Stimulated activated CD8-positive, alpha-beta memory T cell treated with anti-CD3 and anti-CD28 coated beads, Interleukin-7, amount 100 ng/mL, for 48 hours (primary cell): Measurements from ENCODE around the gene SMYD3.
A peak's percentile ranks its signal among the peaks of the same experiment; 100 is the strongest.
"Not testable (repeated sequence)": the region's sequence is repeated elsewhere in the genome, so short reads cannot be mapped to it uniquely, and the experiment has no call there.

Experiments
- DNase-seq, 2 donors: peaks; one replicate each; pipeline ENCODE4 v3.0.0-alpha.2; 2020; ENCODE audit warnings: low read depth in 1 of 2; ENCODE audit errors: extremely low read depth in 1 of 2

SMYD3 gene

DNA sequence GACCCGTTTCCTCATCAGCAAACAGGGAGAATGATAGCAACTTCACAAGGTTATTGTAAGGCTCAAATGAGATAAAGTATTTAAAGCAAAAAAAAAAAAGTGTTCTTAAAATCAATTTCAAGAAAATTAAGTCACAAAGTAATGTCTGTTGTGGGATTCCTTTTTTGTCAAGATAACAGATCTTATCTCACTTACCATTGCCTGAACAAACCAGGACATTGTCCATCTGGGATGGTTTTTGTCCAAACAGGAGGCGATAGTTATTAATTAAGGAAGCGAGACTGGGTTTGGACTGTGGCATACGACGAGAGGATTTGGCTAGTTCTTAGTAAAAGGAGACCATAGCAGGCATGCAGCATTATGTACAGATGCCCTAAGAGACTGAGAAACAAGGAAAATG is 458.4 kb downstream of the SMYD3 start:
- DNase-seq = no peak

DNA sequence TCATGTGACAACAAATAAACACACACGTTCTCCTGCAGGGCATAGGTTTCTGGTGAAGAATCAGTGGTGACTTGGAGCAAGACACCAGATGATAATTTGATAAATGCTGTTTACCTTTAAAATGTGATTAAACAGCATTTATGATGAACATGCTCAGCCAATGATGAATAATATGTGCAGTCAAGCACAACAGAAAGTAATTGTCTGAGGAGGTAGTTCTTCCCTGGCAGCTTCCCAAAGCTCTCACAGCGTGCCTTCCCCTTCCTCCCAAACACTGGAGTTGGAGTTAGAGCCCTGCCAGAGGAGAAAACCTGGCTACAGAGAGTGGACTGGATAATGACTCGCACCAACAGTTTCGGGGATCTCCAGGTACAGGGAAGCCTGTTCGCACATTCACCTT is 463.5 kb downstream of the SMYD3 start:
- no peak for DNase-seq

DNA sequence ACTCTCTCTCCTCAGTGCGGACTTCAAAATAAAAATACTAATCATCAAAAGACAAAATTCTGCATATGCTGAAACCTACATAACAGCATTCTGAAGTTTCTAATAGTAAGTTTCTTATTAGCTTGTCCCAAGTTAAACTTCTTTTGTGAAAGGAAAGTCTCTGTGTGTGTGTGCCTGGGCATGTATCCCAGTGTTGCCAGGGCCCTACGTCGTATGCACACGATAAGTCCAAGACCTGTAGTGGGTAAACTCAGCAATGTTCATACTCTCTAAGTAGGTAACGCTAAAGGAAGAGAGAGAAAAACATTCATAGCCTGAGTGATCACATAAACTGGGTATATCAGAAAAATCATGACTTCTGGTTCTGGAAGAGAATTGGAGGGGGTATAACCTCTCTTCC is 465.7 kb downstream of the SMYD3 start:
- DNase-seq = no peak

DNA sequence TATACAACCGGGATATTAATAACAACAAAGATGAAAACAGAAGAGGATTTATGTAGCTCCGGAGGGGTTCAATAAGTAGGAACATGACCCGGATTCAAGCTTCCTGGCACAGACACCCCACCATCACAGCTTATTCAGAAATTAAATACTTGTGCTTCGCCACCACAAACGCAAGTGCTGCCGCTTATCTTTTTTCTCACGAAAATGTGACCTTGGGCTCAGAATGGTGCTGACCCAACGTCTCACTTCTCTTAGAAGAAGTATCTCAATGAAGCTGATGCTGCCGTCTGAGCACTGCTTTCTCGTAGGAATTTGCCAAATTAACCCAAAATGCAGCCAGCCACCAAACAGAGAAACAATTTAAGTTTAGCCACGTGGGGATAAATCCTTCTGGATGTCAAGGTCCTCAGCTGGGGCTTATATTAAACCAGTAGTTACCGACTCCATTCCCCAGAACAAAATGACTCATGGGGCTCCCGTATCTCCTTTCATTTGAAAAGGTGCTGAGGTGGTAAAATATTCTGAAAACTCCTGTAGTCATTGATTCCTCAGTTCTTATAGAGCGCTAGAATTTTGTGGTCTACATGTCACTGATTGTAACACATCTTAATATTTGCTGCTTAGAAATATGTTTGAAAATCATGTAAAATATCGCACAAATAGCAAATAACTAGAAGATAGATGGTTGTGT is 466.7 kb downstream of the SMYD3 start:
- no peak for DNase-seq

DNA sequence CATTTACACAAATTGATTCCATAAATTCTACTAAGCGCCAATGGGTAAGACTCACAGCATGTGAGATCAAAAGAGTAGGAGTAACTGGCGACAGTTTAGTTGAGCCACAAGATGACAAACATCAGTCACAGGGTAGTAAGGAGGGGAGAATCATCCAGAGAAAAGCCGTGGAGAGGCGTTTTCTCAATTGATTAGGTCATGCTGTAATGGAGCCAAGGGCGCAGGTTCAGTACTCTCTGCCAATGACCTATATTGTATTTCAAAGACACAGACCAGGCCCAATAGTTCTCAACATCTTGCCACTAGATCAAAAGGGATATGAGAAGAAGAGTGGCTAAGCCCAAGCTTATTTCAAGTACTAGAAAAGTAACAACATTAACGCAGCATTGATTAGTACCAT is 467.5 kb downstream of the SMYD3 start:
- no peak for DNase-seq

DNA sequence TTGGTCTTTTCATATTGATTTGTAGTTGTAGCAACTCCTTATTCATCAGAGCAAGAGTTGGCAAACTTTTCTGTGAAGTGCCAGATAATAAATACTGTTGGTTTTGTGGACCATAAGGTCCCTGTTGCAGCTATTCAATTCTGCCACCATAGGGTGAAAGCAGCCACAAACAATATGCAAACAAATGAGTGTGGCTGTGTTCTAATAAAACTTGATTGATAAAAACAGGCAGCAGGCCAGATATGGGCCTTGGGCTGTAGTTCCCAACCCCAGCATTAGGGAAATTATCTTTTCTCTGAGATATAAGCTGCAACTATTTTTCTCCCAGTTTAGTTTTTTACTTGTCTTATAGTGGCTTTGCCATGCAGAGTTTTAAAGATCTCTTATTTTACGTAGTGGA is 469.2 kb downstream of the SMYD3 start:
- DNase-seq = no peak

DNA sequence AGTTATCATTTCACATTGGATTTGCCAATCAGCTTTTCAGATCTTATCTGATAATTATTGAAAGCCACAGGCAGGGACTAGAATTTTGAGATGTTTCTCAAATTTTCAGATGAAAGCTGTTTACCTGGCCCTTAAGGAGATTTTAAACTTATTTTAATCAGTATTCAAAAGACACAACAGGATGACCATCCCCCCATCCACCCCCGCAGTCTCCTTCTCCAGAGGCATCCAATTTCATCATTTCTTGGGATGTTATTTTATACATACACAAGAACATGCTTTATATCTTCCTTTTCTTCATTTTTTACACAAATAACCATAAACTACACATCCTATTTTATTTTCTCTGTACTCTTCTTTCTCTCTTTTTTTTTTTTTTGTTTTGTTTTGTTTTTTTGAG is 470.9 kb downstream of the SMYD3 start:
- DNase-seq = no peak

DNA sequence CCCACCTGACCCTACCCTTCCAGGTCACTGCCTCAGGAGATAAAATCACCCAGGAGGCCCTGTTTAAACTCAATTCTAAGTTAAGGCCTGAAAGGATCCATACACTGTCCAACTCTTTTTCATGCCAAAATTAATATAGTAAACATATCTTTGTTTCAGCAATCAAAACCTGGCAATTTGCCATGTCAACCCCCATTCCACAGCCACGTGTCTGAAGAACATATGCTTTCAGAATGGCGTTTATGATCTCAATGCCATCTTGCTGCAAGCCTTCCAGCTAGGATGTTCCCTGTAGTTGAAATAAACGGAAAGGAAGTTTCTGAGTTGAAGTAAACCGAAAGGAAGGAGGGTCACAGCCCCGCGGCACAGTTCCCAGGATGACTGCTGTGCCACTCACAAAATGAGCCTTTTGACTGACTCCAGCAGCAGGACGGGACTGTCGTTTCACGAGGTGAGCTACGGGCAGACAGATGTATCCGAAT is 472.0 kb downstream of the SMYD3 start:
- DNase-seq = no peak

DNA sequence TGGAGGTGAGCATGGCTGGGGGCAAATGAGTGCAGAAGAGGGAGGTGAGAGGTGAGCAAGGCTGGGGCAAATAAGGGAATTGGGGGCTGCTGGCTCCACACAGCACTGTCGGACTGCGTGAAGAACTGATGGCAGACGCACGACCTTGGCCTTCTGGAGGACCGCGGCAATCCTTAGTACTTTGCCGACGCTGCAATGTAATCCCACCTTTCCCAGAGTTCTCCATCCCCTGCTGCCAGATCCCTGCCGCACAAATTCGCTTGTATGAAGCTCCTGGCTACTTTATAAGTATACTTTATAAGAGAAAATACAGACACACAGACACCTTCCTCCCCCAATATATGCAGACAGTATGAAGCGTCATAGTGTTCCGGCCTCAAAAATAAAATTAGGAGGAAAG is 472.4 kb downstream of the SMYD3 start:
- DNase-seq = no peak

DNA sequence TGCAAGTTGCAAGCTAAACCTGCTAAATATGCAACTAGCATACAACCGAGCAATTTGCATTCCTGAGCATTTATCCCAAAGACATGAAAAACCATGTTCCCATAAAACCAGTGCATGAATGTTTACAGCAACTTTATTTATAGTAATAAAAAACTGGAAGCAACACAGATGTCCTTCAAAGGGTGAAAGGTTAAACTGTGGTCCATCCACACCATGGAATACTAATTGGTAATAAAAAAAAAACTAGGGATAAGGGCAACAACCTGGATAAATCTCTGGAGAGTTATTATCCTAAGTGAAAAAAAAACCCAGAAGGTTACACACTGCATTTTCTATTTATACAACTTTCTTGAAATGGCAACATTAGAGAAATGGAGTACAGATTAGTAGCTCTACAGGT is 474.1 kb downstream of the SMYD3 start:
- no peak for DNase-seq

DNA sequence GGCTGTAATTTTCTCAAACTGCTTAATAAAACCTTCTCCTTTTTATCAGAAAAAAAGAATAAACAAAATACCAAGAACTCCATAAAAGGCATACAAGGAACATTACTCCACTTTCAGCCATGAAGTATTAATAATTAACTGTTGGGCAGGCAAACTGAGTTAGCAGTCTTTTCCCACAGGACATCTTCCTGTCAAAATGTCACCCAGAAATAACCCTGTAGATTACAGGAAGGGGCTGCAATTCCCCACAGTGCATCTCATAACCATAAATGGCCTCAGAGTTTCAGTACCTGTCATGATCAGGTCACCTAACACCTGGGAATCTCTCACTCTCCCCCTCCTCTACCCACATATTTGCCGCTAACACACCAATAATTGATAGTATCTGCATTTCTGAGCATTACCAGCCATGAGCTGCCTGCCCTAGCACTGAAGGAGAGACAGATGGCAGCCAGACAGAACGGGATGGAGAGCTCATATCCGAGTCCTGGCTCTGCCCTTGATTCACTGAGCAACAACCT is 475.0 kb downstream of the SMYD3 start:
- no peak for DNase-seq

DNA sequence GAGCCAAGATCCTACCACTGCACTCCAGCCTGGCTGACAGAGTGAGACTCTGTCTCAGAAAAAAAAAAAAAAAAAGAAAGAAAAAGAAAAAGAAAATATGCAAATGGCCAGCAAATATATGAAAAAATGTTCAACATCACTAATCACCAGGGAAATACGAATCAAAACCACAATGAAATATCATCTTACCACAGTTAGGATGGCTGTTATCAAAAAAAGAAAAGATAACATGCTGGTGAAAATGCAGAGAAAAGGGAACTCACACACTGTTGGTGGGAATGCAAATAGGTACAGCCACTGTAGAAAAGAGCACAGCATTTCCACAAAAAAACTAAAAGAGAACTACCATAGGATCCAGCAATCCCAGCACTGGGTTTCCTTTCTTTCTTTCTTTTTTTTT is 477.5 kb downstream of the SMYD3 start:
- DNase-seq = no peak

DNA sequence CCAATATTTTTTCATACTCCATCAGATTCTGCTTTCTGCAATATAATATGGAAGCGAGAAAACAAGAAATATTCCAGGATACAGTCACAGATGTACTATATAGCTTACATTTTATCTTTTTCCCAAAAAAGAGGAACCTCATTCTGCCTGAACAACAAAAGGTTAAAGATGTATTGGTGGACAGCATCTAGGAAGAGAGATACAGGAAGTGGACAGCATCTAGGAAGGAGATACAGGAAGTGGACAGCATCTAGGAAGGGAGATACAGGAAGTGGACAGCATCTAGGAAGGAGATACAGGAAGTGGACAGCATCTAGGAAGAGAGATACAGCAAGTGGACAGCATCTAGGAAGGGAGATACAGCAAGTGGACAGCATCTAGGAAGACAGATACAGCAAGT is 483.0 kb downstream of the SMYD3 start:
- not testable (repeated sequence) for DNase-seq

DNA sequence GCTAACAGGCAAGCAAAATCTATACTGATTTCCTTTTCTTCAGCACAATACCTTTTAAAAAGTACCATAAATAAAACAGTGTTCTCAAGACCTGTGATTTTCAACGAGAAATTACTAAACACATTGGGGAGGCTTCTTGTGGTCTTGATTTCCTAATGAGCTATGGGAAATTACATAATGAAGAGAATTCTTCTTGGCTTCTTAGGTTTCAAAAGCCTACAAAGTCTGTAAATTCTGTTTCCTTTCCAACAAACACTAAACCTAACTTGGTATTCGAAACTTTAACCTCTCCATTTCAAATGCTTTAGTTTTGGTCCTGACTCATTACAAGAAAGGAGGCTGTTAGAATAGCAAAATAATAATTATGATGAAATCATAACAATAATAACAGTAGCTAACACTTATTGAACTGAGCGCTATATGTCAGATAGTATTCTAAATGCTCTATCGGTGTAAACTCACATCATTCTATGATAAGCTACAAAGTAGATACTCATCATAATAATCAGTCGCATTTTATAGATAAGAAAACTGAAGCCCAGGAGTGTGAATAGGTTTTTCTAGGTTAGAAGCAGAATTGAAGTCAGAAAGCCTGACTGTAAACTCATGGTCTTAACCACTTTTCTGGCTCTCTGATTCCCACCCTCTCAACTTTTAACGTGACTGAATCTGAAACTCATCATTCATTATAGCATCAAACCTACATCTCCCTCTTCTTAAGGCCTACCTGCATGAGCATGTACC is 486.7 kb downstream of the SMYD3 start:
- no peak for DNase-seq

DNA sequence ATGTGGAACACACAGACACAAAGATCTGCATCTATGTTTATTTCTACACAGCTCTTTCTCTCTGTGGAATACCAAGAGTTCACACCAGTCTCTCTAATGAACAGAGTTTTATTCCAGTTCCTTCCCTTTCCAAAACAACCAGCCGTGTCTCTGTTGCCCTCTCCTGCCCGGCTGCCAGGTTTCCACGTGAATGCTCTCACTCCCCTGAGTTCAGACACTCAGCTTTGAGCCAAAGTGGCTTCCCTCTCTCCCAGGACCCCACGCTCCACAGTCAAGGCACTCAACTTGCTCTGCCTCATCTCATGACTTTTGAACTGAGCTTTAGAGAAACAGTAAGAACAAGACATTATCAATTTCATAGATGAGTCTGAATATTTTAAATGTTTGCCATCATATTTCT is 488.9 kb downstream of the SMYD3 start:
- no peak for DNase-seq

DNA sequence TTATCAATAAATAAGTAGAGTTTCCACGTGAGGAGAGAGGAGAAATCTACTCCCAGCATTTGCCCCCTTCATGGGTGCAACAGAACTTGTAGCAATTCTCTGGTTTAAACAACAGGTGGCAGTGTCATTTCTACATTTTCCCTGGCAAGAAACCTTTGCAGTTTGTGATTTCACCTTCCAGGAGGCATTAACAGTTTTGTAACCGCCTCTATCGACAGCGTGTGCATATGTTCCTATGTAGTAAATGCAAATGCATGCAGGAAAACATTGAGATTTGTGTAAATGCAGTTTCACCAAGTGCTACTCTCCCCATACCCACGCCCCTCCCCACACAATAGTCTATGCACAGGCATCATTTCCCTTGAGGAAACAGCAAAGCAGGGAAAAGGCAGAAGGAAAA is 494.7 kb downstream of the SMYD3 start:
- DNase-seq = no peak

DNA sequence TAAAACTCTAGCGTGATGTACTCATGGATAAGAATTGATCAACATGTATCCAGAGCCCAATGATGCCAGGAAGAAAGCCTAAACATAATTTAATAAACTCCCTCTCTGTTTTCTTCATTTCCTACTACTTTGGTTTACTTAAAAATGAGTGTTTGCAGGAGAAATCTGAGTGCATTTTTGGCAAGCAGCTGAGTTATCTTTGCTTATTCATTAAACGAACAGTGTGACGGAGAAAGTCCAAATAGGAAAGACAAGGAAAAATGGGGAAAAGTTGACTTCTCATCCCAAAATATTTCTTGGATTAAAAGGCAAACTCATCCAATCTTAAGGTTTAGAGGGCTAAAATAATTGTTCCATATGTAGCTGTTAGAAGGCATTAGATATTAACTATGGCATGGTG is 496.7 kb downstream of the SMYD3 start:
- no peak for DNase-seq

DNA sequence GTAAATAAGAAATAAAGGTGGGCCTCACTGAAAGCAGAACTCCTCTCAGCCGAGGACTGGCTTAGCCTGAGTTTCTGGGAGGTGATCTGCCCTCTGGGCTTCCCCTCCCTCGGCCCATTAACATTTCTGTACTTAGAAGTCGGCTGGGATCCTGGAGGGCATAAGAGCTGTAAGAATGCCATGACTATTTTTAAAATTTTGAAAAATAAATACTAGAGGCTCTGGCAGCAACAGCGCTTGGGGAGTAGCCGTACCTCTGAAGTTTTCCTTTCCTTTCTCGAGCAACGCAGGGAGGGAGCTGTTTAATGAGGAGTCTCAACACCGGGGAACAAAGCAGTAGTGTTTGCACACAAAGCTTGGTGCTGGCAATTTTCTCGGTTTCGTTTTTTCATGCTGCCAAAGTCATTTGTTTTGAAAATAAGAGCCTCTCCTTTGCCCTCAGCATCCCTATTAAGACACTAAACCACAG is 498.7 kb downstream of the SMYD3 start:
- no peak for DNase-seq

DNA sequence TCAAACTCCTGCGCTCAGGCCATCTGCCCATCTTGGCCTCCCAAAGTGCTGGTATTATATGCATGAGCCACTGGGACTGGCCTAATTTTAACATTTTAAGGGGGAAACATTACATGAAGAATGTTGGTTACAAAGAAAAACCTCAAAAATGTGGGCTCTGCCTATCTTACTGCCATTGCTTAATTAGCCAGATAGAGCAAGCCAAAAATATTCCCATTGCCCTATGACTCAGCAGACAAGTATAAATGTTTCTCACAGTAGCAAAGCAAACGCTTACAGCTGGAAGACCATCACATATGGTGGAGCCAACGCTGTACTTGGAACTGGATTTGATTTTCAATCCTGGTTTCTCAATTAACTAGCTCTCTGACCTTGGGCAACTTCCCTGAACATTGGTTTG is 502.0 kb downstream of the SMYD3 start:
- no peak for DNase-seq

DNA sequence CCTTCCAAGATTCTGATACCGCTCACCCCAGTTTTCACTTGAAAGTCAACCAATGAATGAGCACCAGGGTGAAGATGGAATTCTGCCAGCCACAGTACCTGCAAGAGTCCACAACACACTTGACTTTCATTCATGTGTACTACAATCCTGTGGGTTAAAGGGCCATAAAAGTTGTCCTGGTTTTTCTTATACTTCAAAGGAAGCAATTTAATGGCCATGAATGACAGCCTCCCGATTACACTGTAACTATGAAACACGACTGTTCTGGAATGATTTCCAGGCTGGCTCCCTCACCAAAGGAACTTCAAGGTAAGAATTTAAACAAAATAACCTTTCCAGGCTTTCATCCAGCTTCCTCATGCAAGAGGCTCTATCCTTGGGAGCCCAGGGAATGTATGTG is 502.8 kb downstream of the SMYD3 start:
- DNase-seq = no peak

DNA sequence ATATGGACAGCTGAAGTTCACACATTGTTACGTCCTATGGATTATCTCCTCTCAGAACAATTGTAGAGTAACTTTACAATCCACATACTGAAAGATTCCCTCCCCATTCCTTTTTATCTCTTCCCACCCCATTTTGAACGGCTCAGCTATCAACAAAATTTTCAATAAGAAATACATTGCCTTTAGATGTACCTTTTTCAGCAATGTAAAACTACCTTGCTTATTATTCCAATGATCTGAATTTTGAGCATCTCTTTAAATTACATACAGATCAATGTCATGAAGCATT is 503.7 kb downstream of the SMYD3 start:
- DNase-seq = no peak

DNA sequence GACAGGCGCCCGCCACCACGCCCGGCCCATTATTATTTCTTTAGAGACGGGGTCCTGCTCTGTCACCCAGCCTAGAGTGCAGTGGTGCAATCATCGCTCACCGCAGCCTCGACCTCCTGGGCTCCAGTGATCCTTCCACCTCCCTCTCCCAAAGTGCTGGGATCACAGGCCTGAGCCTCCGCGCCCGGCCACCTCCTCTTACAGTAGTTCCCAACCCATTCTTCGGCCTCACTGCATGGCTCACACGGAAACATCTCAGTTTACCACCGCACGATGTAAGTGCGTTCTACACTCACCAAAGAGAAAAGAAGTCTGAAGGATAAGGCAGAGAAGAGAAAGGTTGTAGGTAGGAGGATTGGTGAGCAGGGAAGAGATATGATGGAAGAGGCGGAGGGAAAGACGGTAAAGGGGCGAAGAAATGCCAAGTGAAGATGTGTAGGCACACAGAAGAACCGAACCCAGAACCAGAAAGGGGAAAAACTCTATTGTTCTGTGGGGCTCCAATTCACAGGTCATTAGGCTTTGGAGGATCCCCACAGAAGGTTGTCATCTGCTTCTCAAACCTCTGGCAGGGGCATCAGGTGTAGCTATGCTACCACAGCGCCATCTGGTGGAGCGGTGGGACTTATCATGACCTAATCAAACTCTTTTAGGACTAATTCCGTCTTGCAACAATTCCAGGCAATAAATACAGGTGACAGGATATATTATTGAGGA is 504.2 kb downstream of the SMYD3 start:
- DNase-seq = peak; percentile 39 to 64
